ENCODE data around the gene TGFBR3.

- TF ChIP-seq CTCF (IDR thresholded peaks at IDR 0.05 in 4 of 5, conservative IDR thresholded peaks at IDR 0.05 in 1 of 5) (no peak), POLR2A (IDR thresholded peaks at IDR 0.05) (no peak)
Measured at GRCh38 chr1:91747666-91748065, 138.3 kb downstream of the TGFBR3 start.

Measured in gastrocnemius medialis (tissue), 4 donors.